Body of pancreas (tissue), 4 donors: ENCODE results near the gene METTL23.

ENCODE experiments used
- POLR2A ChIP-seq, 3 donors: fragments of 450-650 bp; IDR thresholded peaks; one replicate each; pipeline ENCODE4 v1.6.1; 2016; ENCODE audit warnings: antibody characterized with exemption in 3 of 3, mild to moderate bottlenecking in 2 of 3
- TF ChIP-seq, protein P1 (sequence below), 7 experiments: fragments of 450-650 bp in 4 of 7; fragments of 200-600 bp in 3 of 7; sonication (generic) in 3 of 7; IDR thresholded peaks; one replicate each; pipeline ENCODE4 v1.5.1; 2016 to 2019; ENCODE audit warnings: antibody characterized with exemption in 7 of 7

DNA sequence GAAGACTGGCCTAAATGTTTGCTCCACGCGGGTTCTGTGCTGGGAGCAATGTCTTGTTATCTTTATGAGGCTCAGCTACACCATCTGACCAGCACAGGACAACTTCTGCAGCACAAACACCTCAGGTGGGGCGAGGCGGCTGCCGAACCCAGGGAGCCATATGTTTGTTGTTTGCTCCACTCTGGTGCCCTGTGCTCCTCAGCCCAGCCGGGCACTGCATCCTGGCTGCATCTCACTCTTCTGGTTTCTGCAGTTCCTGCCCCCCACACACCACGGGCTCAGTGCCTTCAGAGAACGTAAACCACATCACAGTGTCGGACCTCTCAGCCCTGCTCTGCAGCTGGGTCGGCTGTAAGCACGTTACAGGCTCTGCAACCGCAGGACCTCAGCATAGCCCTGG lies 48.3 kb upstream of the METTL23 start:
- TF ChIP-seq, protein P1, sequence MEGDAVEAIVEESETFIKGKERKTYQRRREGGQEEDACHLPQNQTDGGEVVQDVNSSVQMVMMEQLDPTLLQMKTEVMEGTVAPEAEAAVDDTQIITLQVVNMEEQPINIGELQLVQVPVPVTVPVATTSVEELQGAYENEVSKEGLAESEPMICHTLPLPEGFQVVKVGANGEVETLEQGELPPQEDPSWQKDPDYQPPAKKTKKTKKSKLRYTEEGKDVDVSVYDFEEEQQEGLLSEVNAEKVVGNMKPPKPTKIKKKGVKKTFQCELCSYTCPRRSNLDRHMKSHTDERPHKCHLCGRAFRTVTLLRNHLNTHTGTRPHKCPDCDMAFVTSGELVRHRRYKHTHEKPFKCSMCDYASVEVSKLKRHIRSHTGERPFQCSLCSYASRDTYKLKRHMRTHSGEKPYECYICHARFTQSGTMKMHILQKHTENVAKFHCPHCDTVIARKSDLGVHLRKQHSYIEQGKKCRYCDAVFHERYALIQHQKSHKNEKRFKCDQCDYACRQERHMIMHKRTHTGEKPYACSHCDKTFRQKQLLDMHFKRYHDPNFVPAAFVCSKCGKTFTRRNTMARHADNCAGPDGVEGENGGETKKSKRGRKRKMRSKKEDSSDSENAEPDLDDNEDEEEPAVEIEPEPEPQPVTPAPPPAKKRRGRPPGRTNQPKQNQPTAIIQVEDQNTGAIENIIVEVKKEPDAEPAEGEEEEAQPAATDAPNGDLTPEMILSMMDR (IDR thresholded peaks at IDR 0.05): no peak
- no peak for TF ChIP-seq POLR2A (IDR thresholded peaks at IDR 0.05)
